NT2/D1 (cell line): ENCODE measurements around the gene TNFRSF6B.

Experiments used
- YY1 ChIP-seq: IDR thresholded peaks from 2 replicates; pipeline ENCODE4 v1.6.1; 2011; ENCODE audit not compliant: insufficient read length, insufficient read depth
- ZNF274 ChIP-seq: IDR thresholded peaks from 2 replicates; pipeline ENCODE4 v1.6.1; 2011; ENCODE audit warnings: mild to moderate bottlenecking, low read depth, low read length

GRCh38 chr20:63735859-63736718, 39.6 kb downstream of the TNFRSF6B start, which contains the start of gene LIME1:
- TF ChIP-seq ZNF274, result no peak
- no peak for TF ChIP-seq YY1
